ENCODE data around the gene SUCLG2. TPM values are rescaled to one million over a fixed set of nuclear protein-coding genes. Genes with fewer than 3 reads are reported as not detected.

The SUCLG2 gene
- total and polyA plus RNA-seq, 12 donors = 28.3 to 122 (median 97.4) TPM

DNA sequence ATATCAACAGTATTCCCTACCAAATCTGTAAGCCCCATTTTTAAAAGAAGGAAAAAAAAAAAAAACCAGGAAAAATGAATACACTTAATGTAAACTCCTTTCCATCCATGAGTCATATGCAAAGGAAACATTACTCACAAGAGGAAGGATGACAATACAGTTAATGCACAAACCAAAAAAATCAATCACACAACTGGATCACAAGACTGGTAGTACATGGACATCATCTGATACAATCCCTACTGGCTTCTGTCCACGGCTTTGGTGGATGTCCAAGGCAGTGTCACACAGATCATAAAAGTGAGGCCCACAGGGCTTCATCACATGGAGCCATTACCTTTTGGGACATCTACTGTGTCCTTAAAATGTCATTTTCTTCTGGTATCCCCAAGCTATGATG, 44.0 kb downstream of the SUCLG2 start:
- peaks cover 0 to 49% (median 14%) of the 10 kb centered on the region in 9 donors for H3K36me3 ChIP-seq
- WGBS, 2 donors = 91 to 93% methylated on average over 1 of the region's 1 CpG
- peaks cover 0 to 21% (median 3%) of the 10 kb centered on the region in 9 donors for H3K4me1 ChIP-seq
- no peaks in the 10 kb centered on the region for H3K27me3 ChIP-seq
- H3K27ac ChIP-seq = no peak overlapping the region
- DNase-seq (no peak), ATAC-seq (no peak)
- TF ChIP-seq CTCF (IDR thresholded peaks at IDR 0.05) = no peak
- H3K4me3 ChIP-seq = no peak overlapping the region
- H3K9me3 ChIP-seq = no peaks in the 10 kb centered on the region
- intact Hi-C loops (cut with DNase I) = no loop called here

DNA sequence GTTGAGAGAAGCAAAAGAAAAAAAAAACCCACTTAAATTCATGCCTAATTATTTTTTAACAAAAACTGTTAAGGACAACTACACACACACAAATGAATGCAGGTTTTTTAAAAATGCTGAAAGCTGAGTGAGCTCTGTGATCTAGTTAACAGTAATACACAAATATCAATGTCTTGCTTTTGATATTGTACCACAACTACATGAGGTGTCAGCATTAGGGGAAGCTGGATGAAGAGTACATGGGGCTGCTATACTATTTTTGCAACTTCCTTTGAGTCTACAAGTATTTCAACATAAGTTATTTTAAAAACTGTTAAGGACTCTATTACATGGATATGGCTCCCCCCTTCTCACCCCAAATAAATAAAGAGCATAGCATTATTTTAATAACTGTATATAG, 44.7 kb downstream of the SUCLG2 start:
- H3K27me3 ChIP-seq = no peaks in the 10 kb centered on the region
- H3K36me3 ChIP-seq = peaks cover 0 to 56% (median 14%) of the 10 kb centered on the region in 9 donors
- ATAC-seq = no peak
- DNase-seq = no peak
- no peak overlapping the region for H3K27ac ChIP-seq
- no peak for TF ChIP-seq CTCF (IDR thresholded peaks at IDR 0.05)
- H3K4me3 ChIP-seq = no peak overlapping the region
- intact Hi-C loops (cut with DNase I) = no loop called here
- peaks cover 0 to 15% (median 3%) of the 10 kb centered on the region in 9 donors for H3K4me1 ChIP-seq
- H3K9me3 ChIP-seq = no peaks in the 10 kb centered on the region

- H3K36me3 ChIP-seq = peaks cover 0 to 72% (median 14%) of the 10 kb centered on the region in 9 donors
- intact Hi-C loops (cut with DNase I) = no loop called here
Measured at GRCh38 chr3:67608034-67608433, 46.4 kb downstream of the SUCLG2 start.

GRCh38 chr3:67605377-67605776, 49.0 kb downstream of the SUCLG2 start:
- peak in 2 of 9 donors; percentile 9 to 15 for TF ChIP-seq CTCF (IDR thresholded peaks at IDR 0.05)
- no peaks in the 10 kb centered on the region for H3K27me3 ChIP-seq
- WGBS, 2 donors = 46 to 67% methylated on average over 1 of the region's 1 CpG
- ATAC-seq = no peak
- intact Hi-C loops (cut with DNase I) = no loop called here
- H3K36me3 ChIP-seq = peaks cover 0 to 69% (median 14%) of the 10 kb centered on the region in 9 donors
- H3K27ac ChIP-seq = no peak overlapping the region
- H3K9me3 ChIP-seq = no peaks in the 10 kb centered on the region
- no peak for DNase-seq
- H3K4me1 ChIP-seq = peaks cover 0 to 16% (median 4%) of the 10 kb centered on the region in 9 donors
- H3K4me3 ChIP-seq = no peak overlapping the region

More at GRCh38 chr3:67608034-67608433, 46.4 kb downstream of the SUCLG2 start:
- DNase-seq (no peak), ATAC-seq (no peak)
- Histone ChIP-seq H3K27me3 (no peaks in the 10 kb centered on the region), H3K27ac (no peak overlapping the region), H3K9me3 (no peaks in the 10 kb centered on the region), H3K4me3 (no peak overlapping the region), H3K4me1 (peaks cover 0 to 7% (median 0%) of the 10 kb centered on the region in 9 donors)
- 95 to 96% methylated on average over 2 of the region's 2 CpGs for whole genome bisulfite sequencing, 2 donors
- TF ChIP-seq CTCF (IDR thresholded peaks at IDR 0.05) = no peak
